HEK293 (cell line): Measurements from ENCODE around the gene IFNA2.

ENCODE experiments used
- YY1 ChIP-seq: fragments of 450-650 bp; formaldehyde crosslinking; IDR thresholded peaks from 2 replicates; pipeline ENCODE4 v1.5.1; 2018; ENCODE audit warnings: missing biosample characterization, missing genetic modification characterization
- ZNF561 ChIP-seq: fragments of 450-650 bp; IDR thresholded peaks from 2 replicates; pipeline ENCODE4 v1.5.1; 2018; ENCODE audit warnings: missing biosample characterization, missing genetic modification characterization, borderline replicate concordance

DNA sequence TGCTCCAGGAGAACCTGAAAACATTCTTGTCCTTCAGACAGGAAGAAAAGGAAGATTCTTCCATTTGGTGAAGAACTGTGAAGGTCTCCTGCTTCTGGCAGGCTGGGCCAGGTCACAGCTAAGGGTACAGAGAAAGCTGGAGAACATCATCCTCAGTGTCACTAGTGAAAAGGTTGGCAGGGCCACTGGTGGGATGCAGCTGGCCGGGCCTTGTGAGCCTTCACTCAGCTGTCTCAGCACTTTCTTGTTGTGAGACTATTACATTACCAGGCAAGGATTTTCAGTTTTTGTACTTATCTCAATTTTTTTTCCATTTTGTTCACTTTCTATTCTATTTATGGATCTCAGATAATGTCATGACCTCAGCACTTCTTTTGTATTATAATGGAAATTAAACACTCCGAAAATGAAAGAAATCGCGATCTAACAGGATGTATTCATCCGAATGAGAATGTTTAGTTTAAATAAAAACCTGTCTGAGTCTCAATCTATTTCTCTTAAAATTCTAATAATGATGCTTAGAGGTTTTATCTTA lies 13.8 kb upstream of the IFNA2 start:
- no peak for TF ChIP-seq ZNF561 (tag by site-specific recombination)
- no peak for TF ChIP-seq YY1 (tag by site-specific recombination)
